K562 (cell line): ENCODE results near the gene DTX4. TPM values are rescaled to one million over a fixed set of nuclear protein-coding genes. Genes with fewer than 3 reads are reported as not detected.

Source experiments
- ATAC-seq: fragments of 200-7000 bp; cut with Tn5 transposase; 3 replicates; pipeline ENCODE4 v1.9.1; 2020; ENCODE audit warnings: moderate library complexity
- BruUV-seq: library from RNA; stranded (reverse); fragments of 400-500 nt; replicated peaks from 2 replicates; lab custom pipeline; 2021; lab: Mats Ljungman, UMichigan
- CTCF ChIA-PET: fragments of 300-600 bp; formaldehyde crosslinking; extraction: SDS; loops from one replicate; lab custom pipeline; 2021; ENCODE audit warnings: low intra/inter-chr PET ratio; lab: Yijun Ruan, JAX
- POLR2A ChIA-PET: fragments of 300-600, 350-650 bp; sonication (Branson Sonifier 250); formaldehyde crosslinking; extraction: SDS; loops from one replicate; lab custom pipeline; 2021; ENCODE audit warnings: antibody characterized with exemption, inconsistent platforms; lab: Yijun Ruan, JAX
- DNase-seq, 4 experiments: peaks; one replicate each; pipeline versions ENCODE4 v3.0.0 to v3.0.0-alpha.2; 2011 to 2018; ENCODE audit warnings: low spot score in 3 of 4, mixed read lengths in 3 of 4; ENCODE audit errors: extremely low read depth in 1 of 4
- FAIRE-seq: peaks from 2 replicates; lab custom pipeline; 2011; peaks lifted over from hg19 to GRCh38; lab: Jason Lieb, UNC
- H2AFZ ChIP-seq: 2 replicates; pipeline ENCODE4 v1.6.0; 2011; ENCODE audit warnings: low read depth, low read length, control low read depth, inconsistent platforms
- H3K27ac ChIP-seq: fragments of 200-600 bp; 3 replicates; pipeline ENCODE4 v1.8.0; 2011; ENCODE audit warnings: low read depth, mild to moderate bottlenecking, control low read depth, inconsistent platforms, low read length, moderate library complexity, mixed read lengths; ENCODE audit errors: extremely low read depth
- H3K27me3 ChIP-seq, 2 experiments: fragments of 300-600 bp in 1 of 2; 2 replicates in 1 of 2; 3 replicates in 1 of 2; pipeline versions ENCODE4 v1.6.0 to v1.8.0; 2011; ENCODE audit warnings: inconsistent platforms in 2 of 2, low read length in 2 of 2, mild to moderate bottlenecking in 1 of 2, mixed read lengths in 1 of 2, moderate library complexity in 1 of 2; ENCODE audit not compliant: control insufficient read depth in 2 of 2, insufficient read depth in 2 of 2
- H3K36me3 ChIP-seq: fragments of 300-600 bp; 3 replicates; pipeline ENCODE4 v1.8.0; 2011; ENCODE audit warnings: mild to moderate bottlenecking, low read length, inconsistent platforms; ENCODE audit not compliant: control insufficient read depth, insufficient read depth
- H3K4me1 ChIP-seq, 2 experiments: fragments of 200-600 bp in 1 of 2; replicated peaks in 1 of 2; 2 replicates in 1 of 2; 3 replicates in 1 of 2; pipeline versions ENCODE4 v1.5.1 to v1.8.0; 2011; ENCODE audit warnings: inconsistent platforms in 2 of 2, low read length in 2 of 2, mild to moderate bottlenecking in 1 of 2, mixed read lengths in 1 of 2, moderate library complexity in 1 of 2; ENCODE audit not compliant: control insufficient read depth in 2 of 2, insufficient read depth in 2 of 2
- H3K4me2 ChIP-seq: 2 replicates; pipeline ENCODE4 v1.6.1; 2011; ENCODE audit warnings: low read length, control low read depth, inconsistent platforms, mixed read lengths; ENCODE audit not compliant: insufficient read depth
- H3K4me3 ChIP-seq: fragments of 200-600 bp; sonication (generic), shearing (Covaris generic); 2 replicates; pipeline ENCODE4 v1.5.1; 2016; ENCODE audit warnings: control low read depth, inconsistent platforms
- H3K79me2 ChIP-seq: fragments of 200-600 bp; 3 replicates; pipeline ENCODE4 v1.8.0; 2011; ENCODE audit warnings: low read length, inconsistent platforms; ENCODE audit not compliant: control insufficient read depth, insufficient read depth
- H3K9ac ChIP-seq, 2 experiments: 2 replicates each; pipeline versions ENCODE4 v1.6.0 to v1.6.1; 2011; ENCODE audit warnings: low read depth in 2 of 2, low read length in 2 of 2, control low read depth in 1 of 2, inconsistent platforms in 1 of 2, mild to moderate bottlenecking in 1 of 2, mixed read lengths in 1 of 2; ENCODE audit not compliant: insufficient read depth in 1 of 2
- H3K9me1 ChIP-seq: one replicate; pipeline ENCODE4 v1.6.0; 2011; ENCODE audit warnings: inconsistent platforms, mild to moderate bottlenecking, low read length, moderate library complexity; ENCODE audit not compliant: control insufficient read depth, insufficient read depth
- H3K9me3 ChIP-seq: replicated peaks from 2 replicates; pipeline ENCODE4 v1.5.1; 2011; ENCODE audit warnings: low read depth, low read length, inconsistent platforms; ENCODE audit not compliant: control insufficient read depth, insufficient read depth
- H4K20me1 ChIP-seq: replicated peaks from 2 replicates; pipeline ENCODE4 v1.6.1; 2011; ENCODE audit warnings: low read length, inconsistent platforms, mixed read lengths; ENCODE audit not compliant: control insufficient read depth, insufficient read depth
- ESRRA ChIP-seq: fragments of 450-650 bp; IDR thresholded peaks from 2 replicates; pipeline ENCODE4 v1.6.1; 2014; ENCODE audit warnings: low read depth, mild to moderate bottlenecking, moderate library complexity, borderline replicate concordance
- EZH2 ChIP-seq: IDR thresholded peaks from 2 replicates; pipeline ENCODE4 v1.6.1; 2012; ENCODE audit warnings: low read depth, mild to moderate bottlenecking, inconsistent platforms, low read length, borderline replicate concordance
- GABPB2 ChIP-seq: fragments of 250-450 bp; sonication (Bioruptor Pico); conservative IDR thresholded peaks from 2 replicates; pipeline ENCODE4 v1.5.1; 2021; ENCODE audit warnings: mild to moderate bottlenecking
- MTF1 ChIP-seq: fragments of 250-450 bp; sonication (Bioruptor Pico); IDR thresholded peaks from 2 replicates; pipeline ENCODE4 v1.9.0; 2021; ENCODE audit warnings: moderate library complexity, mild to moderate bottlenecking, inconsistent platforms, borderline replicate concordance
- SMAD3 ChIP-seq: fragments of 450-650 bp; formaldehyde crosslinking; conservative IDR thresholded peaks from 2 replicates; pipeline ENCODE4 v1.4.0; 2020; ENCODE audit warnings: mild to moderate bottlenecking
- TARDBP ChIP-seq: fragments of 450-650 bp; IDR thresholded peaks from 2 replicates; pipeline ENCODE4 v1.6.1; 2016
- TCF7 ChIP-seq: sonication (generic); IDR thresholded peaks from 2 replicates; pipeline ENCODE4 v1.6.1; 2016; ENCODE audit warnings: antibody characterized with exemption, borderline replicate concordance
- TRIM28 ChIP-seq: fragments of 450-650 bp; IDR thresholded peaks from 2 replicates; pipeline ENCODE4 v1.6.1; 2017
- TSC22D4 ChIP-seq: fragments of 450-650 bp; IDR thresholded peaks from 2 replicates; pipeline ENCODE4 v1.6.1; 2016; ENCODE audit warnings: missing genetic modification characterization, missing biosample characterization, control low read depth
- ZFP30 ChIP-seq: fragments of 250-450 bp; sonication (Bioruptor Pico); IDR thresholded peaks from 2 replicates; pipeline ENCODE4 v1.8.0; 2022; ENCODE audit warnings: moderate library complexity, mild to moderate bottlenecking, inconsistent platforms, borderline replicate concordance
- ZMIZ1 ChIP-seq, 2 experiments: fragments of 150-350 bp in 1 of 2; IDR thresholded peaks; 2 replicates each; pipeline ENCODE4 v1.6.1; 2012 to 2016; ENCODE audit warnings: low read depth in 2 of 2, low read length in 2 of 2, mild to moderate bottlenecking in 1 of 2, moderate library complexity in 1 of 2
- ZNF165 ChIP-seq: fragments of 250-450 bp; sonication (Bioruptor Pico); IDR thresholded peaks from 2 replicates; pipeline ENCODE4 v1.4.0; 2020; ENCODE audit warnings: borderline replicate concordance
- ZNF589 ChIP-seq: fragments of 200-800 bp; sonication (Bioruptor generic); IDR thresholded peaks from 2 replicates; pipeline ENCODE4 v1.6.1; 2016; ENCODE audit warnings: low read depth, missing genetic modification characterization, missing compliant biosample characterization
- WGBS: fragments of 100-300 bp; shearing (Covaris generic); methylation state at CpG from one replicate; pipeline ENCODE4 v1.1.6; 2016; ENCODE audit warnings: low coverage, mixed read lengths; ENCODE audit not compliant: insufficient coverage; ENCODE audit errors: missing lambda C conversion rate; 5-methylcytosine and 5-hydroxymethylcytosine counted together
- in situ Hi-C: fragments of 300-500 bp; cut with MboI; formaldehyde crosslinking; loops from 4 replicates; pipeline ENCODE4 v1.15.0; 2018; ENCODE audit warnings: inconsistent platforms, mixed read lengths
- intact Hi-C: fragments of 100-400 bp; cut with micrococcal nuclease; formaldehyde crosslinking; loops from 2 replicates; pipeline ENCODE4 v1.14.2; 2022
- polyA plus RNA-seq, 8 experiments: library from polyadenylated mRNA; depleted of rRNA in 4 of 8; stranded (reverse) in 5 of 8; unstranded in 3 of 8; fragments of >200 nt; fragmentation: Nextera tagmentation in 2 of 8; fragmentation: Illumina TruSeq in 1 of 8; extraction: Ambion mirVana in 2 of 8; extraction: Trizol in 1 of 8; gene quantifications; 2 replicates each; pipeline versions ENCODE4 v1.2.1 to v1.2.3, GENCODE V29; 2011 to 2014; ENCODE audit warnings: inconsistent platforms in 1 of 8, missing spikeins in 1 of 8
- total RNA-seq, 7 experiments: library from RNA; depleted of rRNA in 6 of 7; stranded (reverse); fragments of >200 nt in 6 of 7; fragmentation: Illumina TruSeq in 2 of 7; extraction: Trizol in 2 of 7; gene quantifications; 2 replicates each; pipeline versions ENCODE4 v1.2.1 to v1.2.3, GENCODE V29; 2011 to 2021; ENCODE audit warnings: low replicate concordance in 1 of 7
- TF ChIP-seq, protein P1 (sequence below): fragments of 450-650 bp; IDR thresholded peaks from 2 replicates; pipeline ENCODE4 v1.6.1; 2014; ENCODE audit warnings: low read depth, mild to moderate bottlenecking, moderate library complexity, borderline replicate concordance

DTX4 gene
- total and polyA plus RNA-seq, 9 of the 15 experiments (the other 6 are each of a cell fraction or from before 2014, with no cell fraction given): 0.03 to 0.47 (median 0.04) TPM; not detected in 4

DNA sequence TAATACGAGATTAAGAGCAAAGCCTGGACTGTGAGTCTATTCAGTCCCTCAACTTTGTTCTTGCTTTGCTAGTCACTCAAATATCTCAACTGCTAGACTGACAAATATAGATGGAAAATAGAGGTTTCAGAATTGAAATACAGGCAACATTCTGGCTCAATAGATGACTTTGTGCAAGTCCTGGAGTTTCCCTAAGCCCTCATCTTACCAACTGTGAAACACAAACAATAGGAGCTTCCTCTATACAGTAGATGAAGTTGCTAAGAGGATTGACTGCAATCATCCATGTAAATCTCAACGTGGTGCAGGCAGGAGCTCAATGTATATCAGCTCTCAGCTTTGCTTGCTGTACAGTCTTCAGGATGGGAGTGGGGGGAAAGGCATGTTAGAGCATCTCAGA, 47.0 kb downstream of the DTX4 start:
- H3K4me3 ChIP-seq: no peak overlapping the region
- in situ Hi-C loops: no loop called here
- POLR2A ChIA-PET: interaction anchor here (0.6 to 2.2 kb wide), 2 partner anchors 16 to 1977 kb away, joined by 3 to 4 read pairs; no protein-coding TSS in a partner anchor

More for the DNA sequence above, 47.0 kb downstream of the DTX4 start:
- 0% methylated on average over 2 of the region's 2 CpGs for WGBS
- H3K27ac ChIP-seq: no peak overlapping the region
- H3K36me3 ChIP-seq: no peaks in the 10 kb centered on the region
- H4K20me1 ChIP-seq: no peaks in the 10 kb centered on the region
- no peaks in the 10 kb centered on the region for H3K27me3 ChIP-seq
- intact Hi-C loops: no loop called here
- H3K4me1 ChIP-seq: no peaks in the 10 kb centered on the region
- no peak overlapping the region for H3K9ac ChIP-seq
- no peaks in the 10 kb centered on the region for H3K79me2 ChIP-seq
- CTCF ChIA-PET: no interaction called here
- ATAC-seq (no peak), DNase-seq (no peak), FAIRE-seq (no peak)
- no peak overlapping the region for H2AFZ ChIP-seq
- no peaks in the 10 kb centered on the region for H3K9me3 ChIP-seq
- no peak for TF ChIP-seq ZNF589 (CRISPR knock-in tag)
- no peak for TF ChIP-seq ZMIZ1 (IDR thresholded peaks at IDR 0.05; ENCODE audit: low read depth in 2 of 2, low read length in 2 of 2)
- TF ChIP-seq, protein P1, sequence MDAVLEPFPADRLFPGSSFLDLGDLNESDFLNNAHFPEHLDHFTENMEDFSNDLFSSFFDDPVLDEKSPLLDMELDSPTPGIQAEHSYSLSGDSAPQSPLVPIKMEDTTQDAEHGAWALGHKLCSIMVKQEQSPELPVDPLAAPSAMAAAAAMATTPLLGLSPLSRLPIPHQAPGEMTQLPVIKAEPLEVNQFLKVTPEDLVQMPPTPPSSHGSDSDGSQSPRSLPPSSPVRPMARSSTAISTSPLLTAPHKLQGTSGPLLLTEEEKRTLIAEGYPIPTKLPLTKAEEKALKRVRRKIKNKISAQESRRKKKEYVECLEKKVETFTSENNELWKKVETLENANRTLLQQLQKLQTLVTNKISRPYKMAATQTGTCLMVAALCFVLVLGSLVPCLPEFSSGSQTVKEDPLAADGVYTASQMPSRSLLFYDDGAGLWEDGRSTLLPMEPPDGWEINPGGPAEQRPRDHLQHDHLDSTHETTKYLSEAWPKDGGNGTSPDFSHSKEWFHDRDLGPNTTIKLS: no peak
- TF ChIP-seq MTF1: no peak
- TF ChIP-seq TSC22D4 (tag): no peak
- no peak for TF ChIP-seq ESRRA
- TF ChIP-seq ZFP30: no peak
- no peak for TF ChIP-seq SMAD3
- TF ChIP-seq EZH2: no peak
- no peak for TF ChIP-seq TCF7
- TF ChIP-seq TARDBP: no peak
- TF ChIP-seq ZNF165 (CRISPR knock-in tag): no peak
- no peak for TF ChIP-seq TRIM28
- no peak for TF ChIP-seq GABPB2 (CRISPR knock-in tag)
- no peak overlapping the region for H3K4me2 ChIP-seq
- BruUV-seq: no TSS peak
- no peaks in the 10 kb centered on the region for H3K9me1 ChIP-seq
